GM18499 (cell line): ENCODE measurements around the gene USP47.

Source experiments
- ATAC-seq: cut with Tn5 transposase; IDR thresholded peaks from one replicate; pipeline ENCODE4 v1.9.1; 2021; ENCODE audit warnings: moderate number of reproducible peaks; ENCODE audit not compliant: insufficient read depth, unreplicated experiment

USP47 gene

DNA sequence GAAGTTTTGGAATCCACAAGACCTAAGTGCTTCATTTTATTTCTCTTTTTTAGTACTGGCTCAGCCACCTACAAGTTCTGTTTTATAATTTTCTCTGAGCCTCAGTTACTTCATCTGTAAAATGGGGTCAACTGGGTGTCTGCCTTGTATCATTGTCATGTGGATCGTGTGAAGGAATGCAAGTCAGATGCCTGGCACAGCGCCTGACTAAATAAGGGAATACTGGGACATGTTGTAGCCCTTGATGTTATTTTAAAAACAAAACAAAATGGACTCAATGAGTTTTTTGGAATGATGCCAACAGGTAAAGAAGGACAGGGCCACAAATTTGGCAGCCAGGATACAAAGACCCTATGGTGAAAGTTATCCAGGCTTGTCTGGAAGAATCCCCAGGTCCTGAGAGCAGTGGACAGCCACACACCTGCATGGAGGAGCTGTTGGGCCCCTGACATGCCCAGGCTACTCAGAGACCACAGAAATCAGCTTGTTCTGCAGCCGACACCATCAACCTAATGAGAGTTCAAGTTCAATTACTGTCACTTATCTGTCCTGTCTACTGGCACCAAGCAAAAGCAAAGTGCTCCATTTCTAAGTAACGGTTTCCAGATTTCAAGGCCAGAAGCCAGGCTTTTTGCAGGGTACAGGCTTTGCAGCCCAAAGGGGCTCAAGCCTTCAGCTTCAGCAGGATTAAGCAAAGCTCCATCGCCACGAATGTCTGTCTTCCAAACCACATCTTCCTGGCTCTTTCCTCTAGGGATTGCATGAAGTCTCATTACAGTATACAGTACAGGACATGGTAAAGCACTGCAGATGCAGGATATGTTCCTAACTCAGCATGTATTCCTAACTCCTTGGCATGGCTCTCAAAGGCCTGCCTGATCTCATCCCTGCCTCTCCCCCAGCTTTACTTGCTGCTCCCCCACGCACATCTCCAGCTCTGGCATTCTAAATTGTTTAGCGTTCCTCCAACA is 148.3 kb downstream of the USP47 start:
- no peak for ATAC-seq

GRCh38 chr11:11992257-11993212 is 150.8 kb downstream of the USP47 start:
- no peak for ATAC-seq

DNA sequence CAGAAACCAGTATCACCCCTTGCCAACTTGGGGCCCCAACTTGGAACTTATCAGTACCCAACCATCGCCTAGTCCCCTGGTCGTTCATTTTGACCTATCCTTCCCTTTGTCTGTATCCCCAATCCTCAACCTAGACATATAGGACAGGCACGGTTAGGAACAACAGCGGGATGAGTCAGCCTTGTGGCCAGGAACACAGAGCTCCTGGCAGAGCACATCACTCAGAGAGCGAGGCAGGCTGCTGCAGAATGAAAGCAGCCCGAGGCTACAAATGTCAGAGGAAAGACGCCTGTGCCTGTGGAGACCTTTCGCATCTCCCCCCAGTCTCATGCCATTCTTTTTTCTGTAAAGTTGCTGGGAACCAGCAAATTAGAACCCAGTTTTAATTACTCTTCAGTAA is 152.1 kb downstream of the USP47 start:
- no peak for ATAC-seq

DNA sequence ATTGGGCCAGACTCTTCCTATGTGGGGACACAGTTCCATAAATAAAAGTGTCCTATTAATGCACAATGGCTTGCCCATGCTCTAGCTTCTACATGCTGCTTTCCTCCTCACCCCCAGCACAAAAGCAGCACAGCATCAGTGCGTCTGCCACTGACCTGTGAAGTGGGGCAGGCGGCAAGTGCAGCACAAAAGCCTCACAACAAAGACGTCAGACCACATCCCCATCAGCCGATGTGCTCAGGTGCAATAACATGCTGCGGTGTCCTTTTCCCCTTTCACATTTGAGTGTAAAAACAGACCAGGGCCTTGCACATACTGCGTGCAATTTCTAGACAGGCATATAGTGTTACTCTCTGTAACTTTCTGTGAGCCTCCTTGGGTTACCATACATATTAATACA is 153.8 kb downstream of the USP47 start:
- no peak for ATAC-seq

DNA sequence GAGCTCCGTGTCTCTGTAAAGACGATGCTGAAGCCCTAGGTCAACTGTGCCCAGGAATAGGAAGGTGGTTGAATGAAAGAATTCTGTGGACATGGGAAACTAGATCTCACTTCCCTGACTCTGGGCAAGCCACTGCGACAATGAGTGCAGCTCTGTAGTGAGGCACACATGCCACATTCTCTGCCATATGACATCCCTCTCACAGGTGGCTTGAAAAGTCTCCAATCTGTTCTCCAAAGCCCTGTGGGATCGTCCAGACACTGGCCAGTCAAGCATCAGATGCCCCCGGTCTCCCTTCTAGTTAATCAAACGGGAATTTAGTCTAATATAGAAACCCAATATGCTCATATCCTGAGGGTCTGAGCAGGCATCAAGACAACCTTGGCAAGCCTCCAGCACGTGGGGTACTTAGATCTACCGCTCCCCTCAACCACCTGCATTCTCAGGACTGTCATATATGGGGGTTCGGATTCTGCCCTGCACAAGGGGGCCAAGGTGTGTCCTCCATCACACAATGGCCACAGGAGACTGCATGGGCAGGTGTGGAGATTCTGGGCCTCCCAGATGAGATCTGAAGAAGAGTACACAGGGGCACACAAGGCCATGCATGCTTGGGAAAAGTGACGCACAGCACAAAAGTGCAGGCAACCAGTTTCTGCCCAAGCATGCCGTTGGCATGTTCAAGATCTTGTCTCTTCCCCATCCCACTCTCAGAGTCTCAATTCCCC is 154.7 kb downstream of the USP47 start:
- ATAC-seq, result no peak

DNA sequence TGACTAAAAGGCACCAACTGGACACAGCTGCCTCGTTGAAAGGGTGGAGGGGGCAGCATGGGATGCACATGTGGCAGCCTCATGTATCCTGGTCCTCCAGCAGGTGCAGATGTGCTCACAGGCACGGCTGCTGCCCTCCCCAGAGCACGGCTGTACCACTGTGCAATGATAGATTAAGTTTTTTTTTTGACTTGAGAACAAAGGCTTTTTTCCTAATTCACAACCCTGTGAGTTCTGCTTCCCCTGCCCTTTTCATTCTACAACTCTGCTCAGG is 155.2 kb downstream of the USP47 start:
- no peak for ATAC-seq

DNA sequence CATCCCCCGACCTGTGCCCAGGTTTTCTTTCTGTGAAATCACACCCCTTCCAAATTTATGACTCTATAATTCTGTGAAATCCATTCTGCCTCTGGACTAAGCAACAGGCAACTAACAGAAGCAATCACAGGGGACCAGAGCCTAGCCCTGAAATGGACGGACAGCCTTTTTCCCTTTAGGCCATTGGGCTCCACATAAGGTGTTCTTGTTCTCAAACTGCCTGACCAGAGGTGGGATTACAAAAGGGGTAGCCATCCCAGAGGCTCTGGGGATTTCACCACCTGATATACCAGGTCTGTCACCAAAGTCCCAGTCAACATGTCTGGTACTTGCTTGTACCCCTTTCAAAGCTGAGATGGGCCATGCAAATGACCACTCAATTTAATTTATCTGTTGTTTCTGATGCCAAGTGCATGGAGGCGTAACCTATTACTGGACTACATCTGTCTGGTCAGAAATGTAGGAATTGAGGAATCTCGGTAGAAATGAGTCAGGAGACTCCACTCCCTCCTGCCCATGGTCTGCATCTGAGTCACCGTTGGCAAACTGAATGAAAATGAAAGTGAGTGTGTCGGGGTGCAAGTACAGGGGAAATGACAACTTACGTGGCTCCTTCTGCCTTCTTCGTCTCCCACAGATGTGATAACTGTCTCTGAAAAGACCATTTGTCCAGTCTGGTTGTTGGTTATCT is 156.5 kb downstream of the USP47 start:
- ATAC-seq, result no peak

- no peak for ATAC-seq
Measured at GRCh38 chr11:12001186-12001585, 159.4 kb downstream of the USP47 start.

DNA sequence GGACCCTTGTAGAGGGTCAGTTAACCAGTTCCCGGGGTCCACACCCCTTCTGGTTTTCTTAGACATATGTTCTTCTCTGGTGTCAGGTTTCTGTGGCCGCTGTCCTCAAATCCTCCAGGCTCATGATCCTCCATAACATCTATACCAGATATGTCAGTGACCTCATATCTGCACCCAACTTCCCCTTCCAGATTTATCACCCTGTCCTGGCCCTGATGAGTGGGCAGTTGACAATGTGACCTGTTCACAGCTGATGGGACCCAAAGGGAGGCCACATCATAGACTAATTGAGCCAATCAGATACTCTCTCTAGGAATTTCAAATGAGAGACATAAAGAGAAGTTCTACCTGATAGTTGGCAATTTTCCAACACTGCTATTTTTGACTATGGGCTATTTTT is 161.6 kb downstream of the USP47 start:
- no peak for ATAC-seq

DNA sequence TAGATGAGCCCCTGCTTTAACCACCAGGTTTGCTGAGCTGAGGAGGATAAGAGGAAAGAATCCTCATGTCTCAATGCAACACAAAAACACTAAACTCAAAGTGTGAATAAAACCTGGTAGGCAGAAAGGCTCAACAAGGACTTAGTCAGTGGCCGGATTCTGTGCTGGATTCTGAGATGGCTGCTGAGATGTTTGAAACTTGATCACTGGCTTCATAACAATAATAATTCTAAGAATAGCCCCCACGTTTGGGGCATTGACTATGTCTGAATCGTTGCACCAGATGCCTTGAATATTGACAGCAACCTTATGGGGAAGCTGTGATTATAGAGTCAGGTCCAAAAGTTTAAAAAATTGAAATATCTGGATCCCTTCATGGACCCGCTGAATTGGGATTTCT is 162.0 kb downstream of the USP47 start:
- ATAC-seq, result no peak

- ATAC-seq, result no peak
Measured at GRCh38 chr11:12005061-12005460, 163.3 kb downstream of the USP47 start.

DNA sequence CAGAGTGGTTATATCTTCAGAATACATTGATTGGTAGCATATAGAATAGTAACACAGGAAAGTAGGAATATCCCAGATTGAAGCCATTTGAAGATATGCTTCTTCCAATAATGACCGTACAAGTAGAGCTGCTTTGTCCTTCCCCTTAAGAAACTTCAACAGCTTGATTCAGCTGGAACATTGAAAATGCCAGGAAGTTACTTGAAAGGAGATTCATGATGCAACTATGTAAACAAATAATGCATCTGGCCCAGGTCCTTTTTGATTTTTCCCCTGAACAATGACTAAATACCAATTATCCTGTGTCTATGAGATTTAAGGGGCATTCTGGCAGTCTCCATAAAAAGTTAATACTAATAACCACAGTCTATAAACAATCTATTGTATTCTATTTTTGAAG is 163.7 kb downstream of the USP47 start:
- no peak for ATAC-seq

DNA sequence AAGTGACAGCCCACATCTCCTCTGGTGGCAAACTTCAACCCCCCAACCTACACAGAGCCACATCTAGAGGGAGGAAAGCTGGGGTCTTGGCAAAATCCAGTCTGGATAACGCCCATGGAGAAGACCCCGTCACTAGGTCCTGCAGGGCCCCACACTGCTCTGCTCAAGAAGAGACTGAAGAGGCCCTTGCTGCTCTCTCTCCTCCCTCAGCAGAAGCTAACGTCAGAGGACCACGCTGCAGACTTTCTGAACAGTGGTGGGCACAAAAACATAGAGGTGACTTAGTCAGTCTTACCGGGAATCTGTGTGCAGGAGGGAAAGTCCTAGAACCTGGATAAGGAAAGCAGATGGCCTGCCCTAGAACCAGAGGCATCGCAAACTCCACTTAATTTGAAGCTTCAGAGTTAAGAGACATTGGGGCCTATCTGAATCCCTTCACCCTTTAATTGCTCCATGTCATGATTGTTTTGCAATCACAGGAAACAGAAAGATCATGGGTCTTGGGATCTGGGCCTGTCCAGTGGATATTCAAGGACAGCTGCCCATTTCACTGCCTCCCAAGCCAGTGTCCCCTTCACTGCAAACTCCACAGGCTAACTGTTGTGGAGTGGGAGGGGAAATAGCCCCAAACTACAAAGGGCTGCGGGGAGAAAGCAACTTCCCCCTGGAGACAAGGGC is 164.9 kb downstream of the USP47 start:
- ATAC-seq, result no peak

- no peak for ATAC-seq
Measured at GRCh38 chr11:12007230-12007593, 165.4 kb downstream of the USP47 start.

DNA sequence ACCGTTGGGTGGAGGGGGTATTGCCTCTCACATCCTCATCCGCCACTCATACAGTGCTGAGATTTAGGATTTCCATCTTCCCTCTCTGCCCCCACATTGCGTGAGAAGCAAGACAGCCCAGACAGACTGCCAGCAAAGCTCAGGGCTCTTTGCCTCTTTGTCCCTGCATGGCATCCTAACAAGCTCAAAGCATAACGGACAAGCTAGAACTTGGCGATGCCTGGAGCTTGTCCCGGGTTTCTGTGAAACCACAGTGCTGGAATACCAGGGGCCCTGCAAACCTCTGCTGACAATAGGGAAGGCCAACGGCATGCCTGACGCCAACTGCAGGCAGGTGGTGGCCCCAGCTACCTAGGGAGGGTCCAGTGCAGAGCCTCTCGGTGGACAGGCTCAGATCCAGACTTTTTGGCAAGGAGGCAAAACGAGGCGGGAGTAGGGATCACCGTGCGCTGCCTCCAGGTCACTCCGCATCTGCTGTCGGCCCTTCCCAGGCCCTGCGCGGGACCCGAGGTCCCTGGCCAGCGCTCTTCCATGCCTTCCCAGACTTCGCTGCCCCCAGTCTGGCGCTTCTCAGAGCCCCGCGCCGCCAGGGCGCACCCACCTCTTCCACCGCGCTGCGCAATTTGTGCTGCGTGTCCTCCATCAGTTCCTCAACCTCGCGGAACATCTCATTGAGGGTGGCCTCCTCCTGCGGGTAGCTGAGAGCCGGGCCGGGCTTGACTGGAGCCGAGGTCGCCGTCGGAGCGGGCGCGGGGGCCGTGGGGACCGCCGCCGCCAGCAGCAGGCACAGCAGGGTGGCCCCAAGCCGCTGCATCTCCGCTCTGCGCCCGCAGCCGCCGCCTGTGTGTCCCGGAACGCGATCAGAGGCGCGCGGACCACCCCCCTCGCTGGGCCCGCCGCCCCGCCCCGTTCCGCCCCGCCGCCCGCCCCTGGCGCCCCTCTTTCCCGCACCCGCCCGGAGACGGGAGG is 166.3 kb downstream of the USP47 start, which contains the start of gene DKK3:
TSS of gene DKK3 (minus strand) at position 858 of the 969 bp plus-strand sequence. CDS start at position 814, 44 bp downstream.
- no peak for ATAC-seq
